ENCODE results near the gene RAB40A. TPM values are rescaled to one million over a fixed set of nuclear protein-coding genes. Genes with fewer than 3 reads are reported as not detected.

RAB40A gene
- total and polyA plus RNA-seq, 2 donors: 1.4 to 1.7 TPM

- H3K4me1 ChIP-seq (ENCODE audit: insufficient read depth): no peaks in the 10 kb centered on the region
- H3K36me3 ChIP-seq (ENCODE audit: insufficient read depth): no peaks in the 10 kb centered on the region
- WGBS: 78% methylated on average over 3 of the region's 3 CpGs
- no peak for DNase-seq (ENCODE audit: extremely low spot score)
- H3K27ac ChIP-seq (ENCODE audit: low read depth): peak overlapping the region; percentile 64
- no peak overlapping the region for H3K4me3 ChIP-seq (ENCODE audit: low read depth, low read length)
These were observed 18.6 kb upstream of the RAB40A start for GRCh38 chrX:103537871-103538387.

- H3K36me3 ChIP-seq (ENCODE audit: insufficient read depth): no peaks in the 10 kb centered on the region
- no peak overlapping the region for H3K4me3 ChIP-seq (ENCODE audit: low read depth, low read length)
- H3K27ac ChIP-seq (ENCODE audit: low read depth): peak overlapping the region; percentile 73
- no peak for DNase-seq (ENCODE audit: extremely low spot score)
- no peaks in the 10 kb centered on the region for H3K4me1 ChIP-seq (ENCODE audit: insufficient read depth)
These were observed 17.4 kb upstream of the RAB40A start for GRCh38 chrX:103536732-103537131.

- H3K4me3 ChIP-seq (ENCODE audit: low read depth, low read length): no peak overlapping the region
- no peaks in the 10 kb centered on the region for H3K36me3 ChIP-seq (ENCODE audit: insufficient read depth)
- no peaks in the 10 kb centered on the region for H3K4me1 ChIP-seq (ENCODE audit: insufficient read depth)
- no peak for DNase-seq (ENCODE audit: extremely low spot score)
- H3K27ac ChIP-seq (ENCODE audit: low read depth): peak overlapping the region; percentile 73
These were observed 16.8 kb upstream of the RAB40A start for GRCh38 chrX:103536071-103536470.

GRCh38 chrX:103535206-103535605 lies 15.9 kb upstream of the RAB40A start:
- Histone ChIP-seq H3K4me3 (ENCODE audit: low read depth, low read length) (no peak overlapping the region), H3K27ac (ENCODE audit: low read depth) (no peak overlapping the region), H3K4me1 (ENCODE audit: insufficient read depth) (no peaks in the 10 kb centered on the region), H3K36me3 (ENCODE audit: insufficient read depth) (no peaks in the 10 kb centered on the region)
- DNase-seq (ENCODE audit: extremely low spot score): no peak
- 83% methylated on average over 1 of the region's 1 CpG for WGBS

GRCh38 chrX:103533511-103534216 lies 14.4 kb upstream of the RAB40A start:
- 4% methylated on average over 15 of the region's 15 CpGs for WGBS

GRCh38 chrX:103531002-103531401 lies 11.7 kb upstream of the RAB40A start:
- H3K4me3 ChIP-seq (ENCODE audit: low read depth, low read length): no peak overlapping the region
- no peak for DNase-seq (ENCODE audit: extremely low spot score)
- H3K27ac ChIP-seq (ENCODE audit: low read depth): no peak overlapping the region
- 64% methylated on average over 6 of the region's 6 CpGs for WGBS
- H3K36me3 ChIP-seq (ENCODE audit: insufficient read depth): no peaks in the 10 kb centered on the region
- no peaks in the 10 kb centered on the region for H3K4me1 ChIP-seq (ENCODE audit: insufficient read depth)

More at GRCh38 chrX:103533511-103534216, 14.4 kb upstream of the RAB40A start:
- H3K4me3 ChIP-seq (ENCODE audit: low read depth, low read length): no peak overlapping the region
- no peak overlapping the region for H3K27ac ChIP-seq (ENCODE audit: low read depth)
- no peaks in the 10 kb centered on the region for H3K36me3 ChIP-seq (ENCODE audit: insufficient read depth)
- DNase-seq (ENCODE audit: extremely low spot score): no peak
- no peaks in the 10 kb centered on the region for H3K4me1 ChIP-seq (ENCODE audit: insufficient read depth)

GRCh38 chrX:103530545-103530944 lies 11.3 kb upstream of the RAB40A start:
- H3K4me1 ChIP-seq (ENCODE audit: insufficient read depth): no peaks in the 10 kb centered on the region
- no peak for DNase-seq (ENCODE audit: extremely low spot score)
- no peaks in the 10 kb centered on the region for H3K36me3 ChIP-seq (ENCODE audit: insufficient read depth)
- 93% methylated on average over 1 of the region's 1 CpG for WGBS
- H3K27ac ChIP-seq (ENCODE audit: low read depth): no peak overlapping the region
- H3K4me3 ChIP-seq (ENCODE audit: low read depth, low read length): no peak overlapping the region

GRCh38 chrX:103529550-103529949 lies 10.3 kb upstream of the RAB40A start:
- no peak for DNase-seq (ENCODE audit: extremely low spot score)
- Histone ChIP-seq H3K4me1 (ENCODE audit: insufficient read depth) (no peaks in the 10 kb centered on the region), H3K4me3 (ENCODE audit: low read depth, low read length) (no peak overlapping the region), H3K36me3 (ENCODE audit: insufficient read depth) (no peaks in the 10 kb centered on the region), H3K27ac (ENCODE audit: low read depth) (no peak overlapping the region)
- 81% methylated on average over 3 of the region's 3 CpGs for WGBS

GRCh38 chrX:103524747-103525146 lies 5.5 kb upstream of the RAB40A start:
- no peaks in the 10 kb centered on the region for H3K36me3 ChIP-seq (ENCODE audit: insufficient read depth)
- no peaks in the 10 kb centered on the region for H3K4me1 ChIP-seq (ENCODE audit: insufficient read depth)
- DNase-seq (ENCODE audit: extremely low spot score): no peak
- H3K4me3 ChIP-seq (ENCODE audit: low read depth, low read length): no peak overlapping the region
- WGBS: 93% methylated on average over 2 of the region's 2 CpGs
- H3K27ac ChIP-seq (ENCODE audit: low read depth): no peak overlapping the region

- 90% methylated on average over 2 of the region's 2 CpGs for WGBS
- no peaks in the 10 kb centered on the region for H3K4me1 ChIP-seq (ENCODE audit: insufficient read depth)
These were observed 4.3 kb upstream of the RAB40A start for GRCh38 chrX:103523605-103524004.

GRCh38 chrX:103520386-103520785 lies 1.1 kb upstream of the RAB40A start:
- Histone ChIP-seq H3K4me1 (ENCODE audit: insufficient read depth) (no peaks in the 10 kb centered on the region), H3K36me3 (ENCODE audit: insufficient read depth) (no peaks in the 10 kb centered on the region), H3K27ac (ENCODE audit: low read depth) (no peak overlapping the region), H3K4me3 (ENCODE audit: low read depth, low read length) (no peak overlapping the region)
- DNase-seq (ENCODE audit: extremely low spot score): no peak
- WGBS: 36% methylated on average over 4 of the region's 4 CpGs

More at GRCh38 chrX:103523605-103524004, 4.3 kb upstream of the RAB40A start:
- H3K4me3 ChIP-seq (ENCODE audit: low read depth, low read length): no peak overlapping the region
- DNase-seq (ENCODE audit: extremely low spot score): no peak
- no peak overlapping the region for H3K27ac ChIP-seq (ENCODE audit: low read depth)
- no peaks in the 10 kb centered on the region for H3K36me3 ChIP-seq (ENCODE audit: insufficient read depth)

GRCh38 chrX:103518571-103518970 lies 718 bp downstream of the RAB40A start:
- H3K27ac ChIP-seq (ENCODE audit: low read depth): no peak overlapping the region
- no peak overlapping the region for H3K4me3 ChIP-seq (ENCODE audit: low read depth, low read length)
- no peak for DNase-seq (ENCODE audit: extremely low spot score)
- H3K36me3 ChIP-seq (ENCODE audit: insufficient read depth): no peaks in the 10 kb centered on the region
- WGBS: over 99% methylated on average over 2 of the region's 2 CpGs
- no peaks in the 10 kb centered on the region for H3K4me1 ChIP-seq (ENCODE audit: insufficient read depth)

- no peak overlapping the region for H3K4me3 ChIP-seq (ENCODE audit: low read depth, low read length)
- 70% methylated on average over 2 of the region's 2 CpGs for WGBS
- no peaks in the 10 kb centered on the region for H3K4me1 ChIP-seq (ENCODE audit: insufficient read depth)
- H3K27ac ChIP-seq (ENCODE audit: low read depth): no peak overlapping the region
- DNase-seq (ENCODE audit: extremely low spot score): no peak
- no peaks in the 10 kb centered on the region for H3K36me3 ChIP-seq (ENCODE audit: insufficient read depth)
These were observed 2.0 kb downstream of the RAB40A start for GRCh38 chrX:103517246-103517645.

GRCh38 chrX:103513476-103514108 lies 5.7 kb downstream of the RAB40A start:
- H3K36me3 ChIP-seq (ENCODE audit: insufficient read depth): no peaks in the 10 kb centered on the region
- DNase-seq (ENCODE audit: extremely low spot score): no peak
- no peak overlapping the region for H3K27ac ChIP-seq (ENCODE audit: low read depth)
- WGBS: 73% methylated on average over 4 of the region's 4 CpGs
- no peaks in the 10 kb centered on the region for H3K4me1 ChIP-seq (ENCODE audit: insufficient read depth)
- H3K4me3 ChIP-seq (ENCODE audit: low read depth, low read length): no peak overlapping the region
